H1 (cell line): ENCODE results near the gene GALNTL6.

ENCODE experiments used
- CBX5 ChIP-seq: fragments of 300-800, 300-1000 bp; sonication (generic); IDR thresholded peaks from 2 replicates; pipeline ENCODE4 v1.7.1; 2016; ENCODE audit warnings: antibody characterized with exemption, low read length, low read depth
- CEBPB ChIP-seq: IDR thresholded peaks from 2 replicates; pipeline ENCODE4 v1.6.1; 2012; ENCODE audit warnings: low read depth, low read length
- CHD2 ChIP-seq: IDR thresholded peaks from 2 replicates; pipeline ENCODE4 v1.6.1; 2012; ENCODE audit warnings: low read length, improper control_type of control experiment
- CTCF ChIP-seq, 3 experiments: IDR thresholded peaks; 1 replicate in 2 of 3; 2 replicates in 1 of 3; pipeline versions ENCODE4 v1.5.1 to v1.6.1; 2011; ENCODE audit warnings: low read length in 3 of 3, mild to moderate bottlenecking in 3 of 3, inconsistent platforms in 2 of 3, low read depth in 1 of 3, moderate library complexity in 1 of 3; ENCODE audit not compliant: insufficient read depth in 1 of 3; ENCODE audit errors: control extremely low read depth in 1 of 3
- EP300 ChIP-seq, 2 experiments: IDR thresholded peaks; 1 replicate in 1 of 2; 2 replicates in 1 of 2; pipeline ENCODE4 v1.6.1; 2011 to 2012; ENCODE audit warnings: low read depth in 2 of 2, low read length in 2 of 2, mild to moderate bottlenecking in 2 of 2, borderline replicate concordance in 1 of 2, inconsistent platforms in 1 of 2, moderate library complexity in 1 of 2
- EZH2 ChIP-seq: fragments of 200-600 bp; sonication (generic); IDR thresholded peaks from 2 replicates; pipeline ENCODE4 v1.7.1; 2012; ENCODE audit warnings: low read depth, mild to moderate bottlenecking, moderate library complexity, low read length, inconsistent platforms; ENCODE audit not compliant: severe bottlenecking
- MAFK ChIP-seq: IDR thresholded peaks from 2 replicates; pipeline ENCODE4 v1.6.1; 2012; ENCODE audit warnings: low read depth, mild to moderate bottlenecking, improper control_type of control experiment, low read length
- POLR2A ChIP-seq, 2 experiments: IDR thresholded peaks; 1 replicate in 1 of 2; 2 replicates in 1 of 2; pipeline ENCODE4 v1.6.1; 2011; ENCODE audit warnings: low read depth in 2 of 2, low read length in 2 of 2, mild to moderate bottlenecking in 2 of 2; ENCODE audit errors: control extremely low read depth in 1 of 2
- POLR2AphosphoS5 ChIP-seq: IDR thresholded peaks from 2 replicates; pipeline ENCODE4 v1.6.1; 2011; ENCODE audit warnings: low read depth, low read length
- RAD21 ChIP-seq, 2 experiments: IDR thresholded peaks in 1 of 2; conservative IDR thresholded peaks in 1 of 2; 2 replicates each; pipeline ENCODE4 v1.6.1; 2011; ENCODE audit warnings: low read depth in 2 of 2, low read length in 2 of 2, improper control_type of control experiment in 1 of 2, inconsistent platforms in 1 of 2, mild to moderate bottlenecking in 1 of 2, moderate library complexity in 1 of 2
- RFX5 ChIP-seq: IDR thresholded peaks from 2 replicates; pipeline ENCODE4 v1.6.1; 2011; ENCODE audit warnings: low read depth, low read length, improper control_type of control experiment, borderline replicate concordance
- SIN3A ChIP-seq, 2 experiments: IDR thresholded peaks in 1 of 2; conservative IDR thresholded peaks in 1 of 2; 2 replicates each; pipeline ENCODE4 v1.6.1; 2011 to 2012; ENCODE audit warnings: low read length in 2 of 2, improper control_type of control experiment in 1 of 2, low read depth in 1 of 2, mild to moderate bottlenecking in 1 of 2

- TF ChIP-seq EP300 (IDR thresholded peaks at IDR 0.05; ENCODE audit: borderline replicate concordance in 1 of 2, low read depth in 2 of 2, low read length in 2 of 2) (no peak), SIN3A (conservative IDR thresholded peaks at IDR 0.05 in 1 of 2, IDR thresholded peaks at IDR 0.05 in 1 of 2; ENCODE audit: low read depth in 1 of 2, low read length in 2 of 2) (no peak), RFX5 (no peak), CTCF (IDR thresholded peaks at IDR 0.05; ENCODE audit: control extremely low read depth in 1 of 3, insufficient read depth in 1 of 3, low read depth in 1 of 3, low read length in 3 of 3) (no peak), MAFK (no peak), RAD21 (IDR thresholded peaks at IDR 0.05 in 1 of 2, conservative IDR thresholded peaks at IDR 0.05 in 1 of 2; ENCODE audit: low read depth in 2 of 2, low read length in 2 of 2) (no peak), EZH2 (no peak), POLR2A (IDR thresholded peaks at IDR 0.05; ENCODE audit: control extremely low read depth in 1 of 2, low read depth in 2 of 2, low read length in 2 of 2) (no peak), POLR2AphosphoS5 (no peak), CEBPB (no peak), CHD2 (no peak), CBX5 (no peak)
Measured at GRCh38 chr4:171979461-171979860, 166.3 kb downstream of the GALNTL6 start.
